GM12872 (cell line): ENCODE data around the gene SH3PXD2B.

ENCODE experiments used
- TF ChIP-seq, protein P1 (sequence below): IDR thresholded peaks from 3 replicates; pipeline ENCODE4 v1.5.1; 2011; ENCODE audit warnings: low read depth, mild to moderate bottlenecking, low read length, moderate library complexity; ENCODE audit not compliant: insufficient read depth

SH3PXD2B gene

GRCh38 chr5:172315587-172316493 lies 138.5 kb downstream of the SH3PXD2B start:
- TF ChIP-seq, protein P1, sequence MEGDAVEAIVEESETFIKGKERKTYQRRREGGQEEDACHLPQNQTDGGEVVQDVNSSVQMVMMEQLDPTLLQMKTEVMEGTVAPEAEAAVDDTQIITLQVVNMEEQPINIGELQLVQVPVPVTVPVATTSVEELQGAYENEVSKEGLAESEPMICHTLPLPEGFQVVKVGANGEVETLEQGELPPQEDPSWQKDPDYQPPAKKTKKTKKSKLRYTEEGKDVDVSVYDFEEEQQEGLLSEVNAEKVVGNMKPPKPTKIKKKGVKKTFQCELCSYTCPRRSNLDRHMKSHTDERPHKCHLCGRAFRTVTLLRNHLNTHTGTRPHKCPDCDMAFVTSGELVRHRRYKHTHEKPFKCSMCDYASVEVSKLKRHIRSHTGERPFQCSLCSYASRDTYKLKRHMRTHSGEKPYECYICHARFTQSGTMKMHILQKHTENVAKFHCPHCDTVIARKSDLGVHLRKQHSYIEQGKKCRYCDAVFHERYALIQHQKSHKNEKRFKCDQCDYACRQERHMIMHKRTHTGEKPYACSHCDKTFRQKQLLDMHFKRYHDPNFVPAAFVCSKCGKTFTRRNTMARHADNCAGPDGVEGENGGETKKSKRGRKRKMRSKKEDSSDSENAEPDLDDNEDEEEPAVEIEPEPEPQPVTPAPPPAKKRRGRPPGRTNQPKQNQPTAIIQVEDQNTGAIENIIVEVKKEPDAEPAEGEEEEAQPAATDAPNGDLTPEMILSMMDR = no peak

DNA sequence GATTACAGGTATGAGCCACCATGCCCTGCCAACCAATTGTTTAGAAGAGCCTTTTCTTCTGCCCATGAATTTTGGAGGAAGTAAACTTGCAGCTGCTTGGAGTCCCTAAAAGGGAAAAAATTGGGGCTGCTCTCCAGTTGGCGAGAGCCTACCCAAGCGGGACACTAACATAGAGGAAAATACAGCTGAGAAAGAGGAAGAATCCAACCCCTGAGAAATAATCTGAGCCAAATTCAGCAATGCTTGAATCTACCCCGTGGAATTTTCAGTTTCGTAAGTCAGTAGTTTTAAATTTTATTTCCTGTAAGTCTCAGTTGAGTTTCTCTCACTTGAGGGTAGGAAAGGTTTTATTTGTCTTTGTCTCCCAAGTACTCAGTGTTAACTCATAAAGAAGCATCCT lies 140.4 kb downstream of the SH3PXD2B start:
- TF ChIP-seq, protein P1 = no peak

GRCh38 chr5:172312286-172312685 lies 142.0 kb downstream of the SH3PXD2B start:
- TF ChIP-seq, protein P1 = no peak

- TF ChIP-seq, protein P1 = no peak
Measured at GRCh38 chr5:172311605-172312004, 142.7 kb downstream of the SH3PXD2B start.

DNA sequence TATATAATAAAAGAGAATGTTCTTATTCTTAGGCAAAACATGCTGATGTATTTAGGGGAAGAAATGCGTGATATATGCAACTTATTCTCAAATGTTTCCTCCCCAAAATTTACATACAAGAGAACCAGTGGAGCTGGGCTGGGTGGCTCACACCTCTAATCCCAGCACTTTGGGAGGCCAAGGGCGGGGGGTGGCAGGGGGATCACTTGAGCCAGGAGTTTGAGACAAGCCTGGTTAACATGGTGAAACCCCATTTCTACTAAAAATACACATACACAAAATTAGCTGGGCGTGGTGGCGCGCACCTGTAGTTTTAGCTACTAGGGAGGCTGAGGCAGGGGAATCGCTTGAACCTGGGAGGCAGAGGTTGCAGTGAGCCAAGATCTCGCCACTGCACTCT lies 143.3 kb downstream of the SH3PXD2B start:
- TF ChIP-seq, protein P1 = no peak

DNA sequence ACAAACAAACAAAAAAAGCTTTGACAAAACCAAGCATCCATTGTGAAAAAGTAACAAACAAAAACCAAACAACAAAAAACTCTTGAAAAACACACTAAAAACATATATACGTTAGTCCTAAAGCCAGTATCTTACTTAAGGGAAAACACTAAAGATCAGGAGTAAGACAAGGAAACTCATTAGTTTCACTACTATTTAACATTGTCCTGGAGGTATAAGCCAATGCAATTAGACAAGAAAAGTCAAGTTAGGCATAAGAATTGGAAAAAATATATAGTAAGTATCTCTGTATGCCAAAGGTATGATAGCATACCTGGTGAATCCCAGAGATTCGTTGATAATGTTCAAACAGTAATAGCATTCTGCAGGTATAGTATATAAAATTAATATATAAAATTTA lies 148.9 kb downstream of the SH3PXD2B start:
- TF ChIP-seq, protein P1 = no peak

DNA sequence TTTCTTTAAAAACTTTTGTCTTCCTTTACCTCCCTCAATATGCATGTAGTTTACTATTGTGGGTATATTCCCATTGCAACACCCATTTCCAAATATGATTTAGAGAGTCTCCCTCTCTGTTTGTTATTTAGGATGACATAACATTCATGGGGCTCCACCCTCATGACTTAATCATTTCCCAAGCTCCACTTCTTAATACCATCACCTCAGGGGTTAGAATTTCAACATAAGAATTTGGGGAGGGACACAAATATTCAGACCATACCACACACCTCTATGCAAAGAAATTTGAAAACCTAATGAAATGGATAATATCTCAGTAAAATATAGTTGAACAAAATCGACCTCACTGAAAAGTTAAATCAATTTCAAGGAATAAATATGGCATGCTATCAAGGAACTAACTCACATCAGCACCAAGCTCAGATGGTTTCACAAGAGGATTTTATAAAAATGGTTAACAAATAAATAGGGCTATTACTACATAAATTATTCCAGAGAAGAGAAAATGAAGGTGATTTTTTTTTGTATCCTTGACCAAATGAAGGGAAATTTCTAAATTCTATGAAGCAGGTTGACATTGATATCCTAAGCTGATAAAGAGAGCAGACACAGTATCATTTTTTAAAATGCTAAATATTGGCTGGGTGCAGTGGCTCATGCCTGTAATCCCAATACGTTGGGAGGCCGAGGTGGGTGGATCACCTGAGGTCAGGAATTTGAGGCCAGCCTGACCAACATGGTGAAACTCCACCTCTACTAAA lies 150.6 kb downstream of the SH3PXD2B start:
- TF ChIP-seq, protein P1 = no peak
